Activated CD8-positive, alpha-beta T cell treated with anti-CD3 and anti-CD28 coated beads for 36 hours (primary cell): ENCODE results near the gene MCL1. TPM values are rescaled to one million over a fixed set of nuclear protein-coding genes. Genes with fewer than 3 reads are reported as not detected.

Experiments
- ATAC-seq: fragments of 200-7000 bp; cut with Tn5 transposase; one replicate; pipeline ENCODE4 v1.10.0; 2021; ENCODE audit warnings: mild to moderate bottlenecking, moderate library complexity
- CTCF ChIA-PET: fragments of 350-600 bp; sonication (Branson Sonifier 250); formaldehyde crosslinking; loops from one replicate; lab custom pipeline; 2021; ENCODE audit warnings: antibody characterized with exemption; lab: Charles Lee
- POLR2A ChIA-PET: fragments of 350-600 bp; sonication (Branson Sonifier 250); formaldehyde crosslinking; loops from one replicate; lab custom pipeline; 2021; ENCODE audit warnings: antibody characterized with exemption; lab: Charles Lee
- DNase-seq: peaks from one replicate; pipeline ENCODE4 v3.0.0-alpha.2; 2020
- H3K27ac Mint-ChIP-seq: one replicate; pipeline ENCODE4 v1.8.0; 2021; ENCODE audit warnings: mild to moderate bottlenecking, mixed read lengths
- H3K27me3 Mint-ChIP-seq: one replicate; pipeline ENCODE4 v1.8.0; 2021; ENCODE audit warnings: mixed read lengths
- H3K36me3 Mint-ChIP-seq: one replicate; pipeline ENCODE4 v1.8.0; 2021; ENCODE audit warnings: low read depth, mixed read lengths
- H3K4me1 Mint-ChIP-seq: one replicate; pipeline ENCODE4 v1.8.0; 2021; ENCODE audit warnings: low read depth, mixed read lengths
- H3K4me3 Mint-ChIP-seq: one replicate; pipeline ENCODE4 v1.8.0; 2021; ENCODE audit warnings: mild to moderate bottlenecking, moderate library complexity, mixed read lengths
- H3K9me3 Mint-ChIP-seq: one replicate; pipeline ENCODE4 v1.8.0; 2021; ENCODE audit warnings: mixed read lengths
- CTCF ChIP-seq: fragments of 200-600 bp; IDR thresholded peaks from one replicate; pipeline ENCODE4 v1.8.0; 2022; ENCODE audit warnings: antibody characterized with exemption, mild to moderate bottlenecking
- intact Hi-C: fragments of 100-400 bp; cut with micrococcal nuclease; formaldehyde crosslinking; loops from one replicate; pipeline ENCODE4 v1.10.0; 2022
- total RNA-seq, 2 experiments: library from RNA; stranded (reverse); gene quantifications; one replicate each; pipeline ENCODE4 v1.2.3, GENCODE V29; 2021

Gene MCL1
- total RNA-seq, 2 experiments from 2014 or later, result 207 TPM

GRCh38 chr1:150546294-150546937 is 33.0 kb downstream of the MCL1 start:
- Mint-ChIP-seq H3K4me3 (no peak overlapping the region), H3K27me3 (peaks cover 26% of the 10 kb centered on the region), H3K36me3 (no peaks in the 10 kb centered on the region), H3K27ac (no peak overlapping the region), H3K4me1 (peaks cover 16% of the 10 kb centered on the region), H3K9me3 (no peaks in the 10 kb centered on the region)
- DNase-seq (no peak), ATAC-seq (no peak)
- ChIA-PET POLR2A (interaction anchor here (0.8 to 1.3 kb wide), 2 partner anchors 51 to 83 kb away, joined by 3 read pairs; no protein-coding TSS in a partner anchor), CTCF (interaction anchor here (0.7 to 4.2 kb wide), 3 partner anchors 14 to 111 kb away, joined by 3 to 21 read pairs (median 6); no protein-coding TSS in a partner anchor)
- TF ChIP-seq CTCF, result no peak
- intact Hi-C loops, result no loop called here

GRCh38 chr1:150545486-150546032 is 33.9 kb downstream of the MCL1 start:
- H3K4me3 Mint-ChIP-seq, result no peak overlapping the region
- ChIA-PET POLR2A (interaction anchor here (1.3 kb wide), 1 partner anchor 84 kb away, joined by 3 read pairs; no protein-coding TSS in a partner anchor), CTCF (interaction anchor here (0.7 to 4.2 kb wide), 5 partner anchors 13 to 451 kb away, joined by 3 to 21 read pairs (median 3); no protein-coding TSS in a partner anchor)
- H3K36me3 Mint-ChIP-seq, result no peaks in the 10 kb centered on the region
- intact Hi-C loops, result no loop called here
- H3K27ac Mint-ChIP-seq, result no peak overlapping the region
- peaks cover 23% of the 10 kb centered on the region for H3K27me3 Mint-ChIP-seq
- DNase-seq, result no peak
- no peaks in the 10 kb centered on the region for H3K9me3 Mint-ChIP-seq
- ATAC-seq, result no peak
- H3K4me1 Mint-ChIP-seq, result peaks cover 10% of the 10 kb centered on the region
- no peak for TF ChIP-seq CTCF

- H3K36me3 Mint-ChIP-seq, result no peaks in the 10 kb centered on the region
- POLR2A ChIA-PET, result interaction anchor here (0.6 to 1.3 kb wide), 3 partner anchors 67 to 175 kb away, joined by 3 read pairs; no protein-coding TSS in a partner anchor
- no peak for TF ChIP-seq CTCF
- no peak overlapping the region for H3K4me3 Mint-ChIP-seq
- peaks cover 14% of the 10 kb centered on the region for H3K27me3 Mint-ChIP-seq
- ATAC-seq (no peak), DNase-seq (no peak)
- no peaks in the 10 kb centered on the region for H3K9me3 Mint-ChIP-seq
- H3K27ac Mint-ChIP-seq, result no peak overlapping the region
- CTCF ChIA-PET, result interaction anchor here (1.2 to 3.5 kb wide), 4 partner anchors 12 to 289 kb away, joined by 3 to 16 read pairs (median 4); no protein-coding TSS in a partner anchor
- intact Hi-C loops, result no loop called here
- peaks cover 3% of the 10 kb centered on the region for H3K4me1 Mint-ChIP-seq
Observed at GRCh38 chr1:150544204-150544603, 35.2 kb downstream of the MCL1 start.

- CTCF ChIA-PET, result interaction anchor here (1.2 to 3.5 kb wide), 3 partner anchors 11 to 25 kb away, joined by 3 to 16 read pairs (median 4); no protein-coding TSS in a partner anchor
- ATAC-seq (no peak), DNase-seq (no peak)
- Mint-ChIP-seq H3K9me3 (no peaks in the 10 kb centered on the region), H3K27me3 (peaks cover 14% of the 10 kb centered on the region), H3K36me3 (no peaks in the 10 kb centered on the region), H3K4me1 (peaks cover 3% of the 10 kb centered on the region), H3K4me3 (no peak overlapping the region), H3K27ac (no peak overlapping the region)
- intact Hi-C loops, result no loop called here
- TF ChIP-seq CTCF, result no peak
- POLR2A ChIA-PET, result interaction anchor here (0.6 to 1.3 kb wide), 3 partner anchors 66 to 175 kb away, joined by 3 read pairs; no protein-coding TSS in a partner anchor
Observed at GRCh38 chr1:150543500-150544143, 35.8 kb downstream of the MCL1 start.
